ENCODE measurements around the gene GPR180. TPM values are rescaled to one million over a fixed set of nuclear protein-coding genes. Genes with fewer than 3 reads are reported as not detected.
A peak's percentile ranks its signal among the peaks of the same experiment; 100 is the strongest.

Gene GPR180
- total RNA-seq, 1 experiment from 2014 or later, result 7.4 TPM

DNA sequence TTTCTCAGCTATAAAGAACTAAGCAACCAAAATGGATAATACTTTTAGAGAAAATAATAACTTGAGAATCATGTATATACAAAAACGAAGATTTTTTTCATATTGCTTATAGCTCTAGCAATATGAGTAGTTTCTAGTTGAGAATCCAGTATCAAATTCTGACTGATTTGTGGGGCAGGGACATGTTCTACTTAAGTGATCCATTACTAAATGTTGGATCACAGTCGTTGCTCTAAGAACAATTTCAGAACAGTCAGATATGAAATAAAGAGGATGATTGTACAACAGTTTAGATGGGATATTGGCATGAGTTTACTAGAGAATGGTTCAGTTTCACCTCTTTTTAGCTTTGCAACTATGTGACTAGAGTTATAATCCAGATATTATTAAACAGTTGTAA lies 70.7 kb downstream of the GPR180 start:
- in situ Hi-C loops (cut with HindIII; ENCODE audit: low pct_unique_long_range_greater_than_20kb, low sequenced_read_pairs), result no loop called here
- no peak for DNase-seq (ENCODE audit: low read depth)

- DNase-seq (ENCODE audit: low read depth), result no peak
- in situ Hi-C loops (cut with HindIII; ENCODE audit: low pct_unique_long_range_greater_than_20kb, low sequenced_read_pairs), result no loop called here
Measured at GRCh38 chr13:94673851-94674250, 72.2 kb downstream of the GPR180 start.

- in situ Hi-C loops (cut with HindIII; ENCODE audit: low pct_unique_long_range_greater_than_20kb, low sequenced_read_pairs), result no loop called here
- DNase-seq (ENCODE audit: low read depth), result peak; percentile 14
Measured at GRCh38 chr13:94674609-94675348, 73.1 kb downstream of the GPR180 start.

- DNase-seq (ENCODE audit: low read depth), result no peak
- in situ Hi-C loops (cut with HindIII; ENCODE audit: low pct_unique_long_range_greater_than_20kb, low sequenced_read_pairs), result no loop called here
Measured at GRCh38 chr13:94677799-94678198, 76.1 kb downstream of the GPR180 start.

GRCh38 chr13:94678845-94679244 lies 77.2 kb downstream of the GPR180 start:
- DNase-seq (ENCODE audit: low read depth), result no peak
- in situ Hi-C loops (cut with HindIII; ENCODE audit: low pct_unique_long_range_greater_than_20kb, low sequenced_read_pairs), result no loop called here

GRCh38 chr13:94679614-94680013 lies 78.0 kb downstream of the GPR180 start:
- DNase-seq (ENCODE audit: low read depth), result no peak
- in situ Hi-C loops (cut with HindIII; ENCODE audit: low pct_unique_long_range_greater_than_20kb, low sequenced_read_pairs), result no loop called here

DNA sequence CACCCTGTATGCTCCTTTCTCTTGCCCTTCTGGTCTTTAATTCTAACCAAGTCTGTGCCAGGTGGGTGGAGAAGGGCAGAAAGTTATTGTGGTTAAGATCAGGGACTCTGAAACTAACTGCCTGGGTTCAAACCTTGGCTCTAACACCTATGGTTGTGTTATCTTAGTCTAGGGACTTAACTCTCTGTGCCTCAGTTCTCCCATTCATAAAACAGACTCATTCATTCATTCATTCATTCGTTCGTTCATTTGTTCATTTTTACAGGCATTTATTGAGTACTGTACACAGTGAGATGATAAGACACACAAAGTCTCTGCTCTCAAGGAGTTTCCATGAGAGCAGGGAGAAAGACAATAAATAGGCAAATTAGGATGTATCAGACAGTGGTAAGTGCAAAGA lies 80.6 kb downstream of the GPR180 start:
- in situ Hi-C loops (cut with HindIII; ENCODE audit: low pct_unique_long_range_greater_than_20kb, low sequenced_read_pairs), result no loop called here

DNA sequence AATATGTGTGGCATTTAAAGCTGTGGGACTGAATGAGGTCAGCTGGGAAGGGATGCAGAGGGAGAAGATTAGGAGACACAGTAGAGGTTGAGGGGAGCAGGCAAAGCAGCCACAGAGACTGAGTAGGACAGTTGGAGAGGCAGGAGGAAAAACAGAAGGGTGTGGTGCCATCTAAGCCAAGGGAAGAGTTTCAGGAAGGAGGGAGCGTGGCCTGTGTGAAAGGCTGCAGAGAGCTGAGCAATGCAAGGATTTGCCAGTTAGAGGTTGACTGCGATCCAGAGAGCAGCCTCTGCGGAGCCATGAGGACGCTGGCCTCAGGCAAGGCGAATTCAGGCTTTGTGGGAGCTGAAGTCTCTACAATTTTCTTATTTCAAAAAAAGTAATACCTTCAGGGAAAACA lies 81.8 kb downstream of the GPR180 start:
- in situ Hi-C loops (cut with HindIII; ENCODE audit: low pct_unique_long_range_greater_than_20kb, low sequenced_read_pairs), result no loop called here
- no peak for DNase-seq (ENCODE audit: low read depth)

More for the DNA sequence above, 80.6 kb downstream of the GPR180 start:
- no peak for DNase-seq (ENCODE audit: low read depth)

Other genes starting within 250 kb of the GPR180 start
- gene DCT, start 122.2 kb upstream of the GPR180 start, total RNA-seq (2014; rRNA removed; shearing (Covaris generic); ENCODE audit: low replicate concordance), result 0.17 and 0.23 TPM in 2 replicates
- gene TGDS, start 5.7 kb upstream of the GPR180 start, total RNA-seq (2014; rRNA removed; shearing (Covaris generic); ENCODE audit: low replicate concordance), result 11.4 and 14.7 TPM in 2 replicates
- gene SOX21, start 110.7 kb downstream of the GPR180 start, total RNA-seq (2014; rRNA removed; shearing (Covaris generic); ENCODE audit: low replicate concordance), result not detected in 2 replicates

Measured in Caki2 (cell line).